OCI-M1 (cell line): ENCODE data around the gene USP17L22.
"Not testable (repeated sequence)": the region's sequence is repeated elsewhere in the genome, so short reads cannot be mapped to it uniquely, and the experiment has no call there.

Experiments used
- DNase-seq: peaks from one replicate; lab custom pipeline; 2025; lab: John Stamatoyannopoulos, UW

Gene USP17L22

GRCh38 chr4:9267319-9267718 lies at the start of gene USP17L22:
Gene USP17L22, plus strand, starts transcription at chr4:9267619. Its CDS starts 0 bp downstream, at chr4:9267619.
- not testable (repeated sequence) for DNase-seq

- DNase-seq = not testable (repeated sequence)
Measured at GRCh38 chr4:9219852-9220251, 47.6 kb upstream of the USP17L22 start, which contains the start of gene USP17L12. Gene USP17L12, plus strand, starts transcription at chr4:9220152. Its CDS starts 0 bp downstream, at chr4:9220152.

- not testable (repeated sequence) for DNase-seq
Measured at GRCh38 chr4:9224596-9224995, 42.8 kb upstream of the USP17L22 start, which contains the start of gene USP17L13. Gene USP17L13, plus strand, starts transcription at chr4:9224896. Its CDS starts 0 bp downstream, at chr4:9224896.

- not testable (repeated sequence) for DNase-seq
Measured at GRCh38 chr4:9230249-9230648, 37.2 kb upstream of the USP17L22 start.

GRCh38 chr4:9234085-9234484 lies 33.3 kb upstream of the USP17L22 start, which contains the start of gene USP17L15:
Gene USP17L15, plus strand, starts transcription at chr4:9234385. Its CDS starts 0 bp downstream, at chr4:9234385.
- not testable (repeated sequence) for DNase-seq

- not testable (repeated sequence) for DNase-seq
Measured at GRCh38 chr4:9238461-9238860, 29.0 kb upstream of the USP17L22 start.

GRCh38 chr4:9243579-9243978 lies 23.8 kb upstream of the USP17L22 start, which contains the start of gene USP17L17:
Gene USP17L17, plus strand, starts transcription at chr4:9243879. Its CDS starts 0 bp downstream, at chr4:9243879.
- DNase-seq = not testable (repeated sequence)

- not testable (repeated sequence) for DNase-seq
Measured at GRCh38 chr4:9247953-9248680, 19.3 kb upstream of the USP17L22 start, which contains the start of gene USP17L18. Gene USP17L18, plus strand, starts transcription at chr4:9248630. Its CDS starts 0 bp downstream, at chr4:9248630.

GRCh38 chr4:9253078-9253477 lies 14.3 kb upstream of the USP17L22 start, which contains the start of gene USP17L19:
Gene USP17L19, plus strand, starts transcription at chr4:9253378. Its CDS starts 0 bp downstream, at chr4:9253378.
- DNase-seq = not testable (repeated sequence)

GRCh38 chr4:9257824-9258223 lies 9.6 kb upstream of the USP17L22 start, which contains the start of gene USP17L20:
Gene USP17L20, plus strand, starts transcription at chr4:9258124. Its CDS starts 0 bp downstream, at chr4:9258124.
- DNase-seq = not testable (repeated sequence)

GRCh38 chr4:9262572-9262971 lies 4.8 kb upstream of the USP17L22 start, which contains the start of gene USP17L21:
Gene USP17L21, plus strand, starts transcription at chr4:9262872. Its CDS starts 0 bp downstream, at chr4:9262872.
- DNase-seq = not testable (repeated sequence)

- DNase-seq = not testable (repeated sequence)
Measured at GRCh38 chr4:9271719-9272118, 4.3 kb downstream of the USP17L22 start.
